H9 (cell line): ENCODE measurements around the gene NHP2. TPM values are rescaled to one million over a fixed set of nuclear protein-coding genes. Genes with fewer than 3 reads are reported as not detected.
A peak's percentile ranks its signal among the peaks of the same experiment; 100 is the strongest.

Experiments
- DNase-seq: peaks from one replicate; pipeline ENCODE4 v3.0.0-alpha.2; 2017
- H2AFZ ChIP-seq: one replicate; pipeline ENCODE4 v1.6.1; 2013; ENCODE audit warnings: mild to moderate bottlenecking, low read length, control low read depth, moderate library complexity
- H2AK5ac ChIP-seq: 2 replicates; pipeline ENCODE4 v1.6.1; 2013; ENCODE audit warnings: low read length, control low read depth, mixed read lengths; ENCODE audit not compliant: insufficient read length
- H2BK120ac ChIP-seq: one replicate; pipeline ENCODE4 v1.6.1; 2013; ENCODE audit warnings: low read depth, mild to moderate bottlenecking, low read length, control low read depth, inconsistent platforms; ENCODE audit not compliant: poor library complexity, severe bottlenecking
- H2BK12ac ChIP-seq: 2 replicates; pipeline ENCODE4 v1.6.1; 2013; ENCODE audit warnings: low read length, control low read depth, mixed read lengths, low read depth; ENCODE audit not compliant: insufficient read length
- H2BK15ac ChIP-seq: 2 replicates; pipeline ENCODE4 v1.6.1; 2013; ENCODE audit warnings: low read depth, low read length, control low read depth
- H2BK20ac ChIP-seq: one replicate; pipeline ENCODE4 v1.6.1; 2013; ENCODE audit warnings: low read depth, mild to moderate bottlenecking, low read length, control low read depth, inconsistent platforms; ENCODE audit not compliant: poor library complexity, severe bottlenecking
- H2BK5ac ChIP-seq: 2 replicates; pipeline ENCODE4 v1.6.1; 2013; ENCODE audit warnings: low read length, control low read depth, mixed read lengths; ENCODE audit not compliant: insufficient read length
- H3K14ac ChIP-seq: 2 replicates; pipeline ENCODE4 v1.6.1; 2013; ENCODE audit warnings: low read length, control low read depth; ENCODE audit not compliant: insufficient read depth
- H3K18ac ChIP-seq: 2 replicates; pipeline ENCODE4 v1.6.1; 2013; ENCODE audit warnings: low read depth, mild to moderate bottlenecking, mixed read lengths, low read length, control low read depth; ENCODE audit not compliant: insufficient read length
- H3K23ac ChIP-seq: 2 replicates; pipeline ENCODE4 v1.6.1; 2013; ENCODE audit warnings: low read length, control low read depth, mixed read lengths, low read depth; ENCODE audit not compliant: insufficient read length
- H3K23me2 ChIP-seq: 2 replicates; pipeline ENCODE4 v1.6.1; 2013; ENCODE audit warnings: low read depth, mild to moderate bottlenecking, mixed read lengths, low read length, control low read depth; ENCODE audit not compliant: insufficient read length, poor library complexity, severe bottlenecking
- H3K27ac ChIP-seq: 2 replicates; pipeline ENCODE4 v1.5.1; 2013; ENCODE audit warnings: low read length, control low read depth, mixed read lengths, low read depth; ENCODE audit not compliant: insufficient read length
- H3K27me3 ChIP-seq: 2 replicates; pipeline ENCODE4 v1.6.1; 2013; ENCODE audit warnings: low read length, control low read depth, inconsistent platforms; ENCODE audit not compliant: insufficient read depth
- H3K4ac ChIP-seq: 2 replicates; pipeline ENCODE4 v1.6.1; 2013; ENCODE audit warnings: low read depth, mild to moderate bottlenecking, control low read depth, inconsistent platforms, low read length, moderate library complexity
- H3K4me1 ChIP-seq: 2 replicates; pipeline ENCODE4 v1.6.1; 2013; ENCODE audit warnings: low read length, control low read depth, inconsistent platforms; ENCODE audit not compliant: insufficient read depth
- H3K4me2 ChIP-seq: 2 replicates; pipeline ENCODE4 v1.6.1; 2013; ENCODE audit warnings: low read length, control low read depth, mixed read lengths; ENCODE audit not compliant: insufficient read length, insufficient read depth
- H3K56ac ChIP-seq: 2 replicates; pipeline ENCODE4 v1.6.1; 2013; ENCODE audit warnings: low read depth, mild to moderate bottlenecking, mixed read lengths, low read length, control low read depth; ENCODE audit not compliant: insufficient read length
- H3K79me1 ChIP-seq: 2 replicates; pipeline ENCODE4 v1.6.1; 2013; ENCODE audit warnings: low read depth, mild to moderate bottlenecking, moderate library complexity, low read length, control low read depth, inconsistent platforms; ENCODE audit not compliant: insufficient read depth, poor library complexity, severe bottlenecking
- H3K79me2 ChIP-seq: 2 replicates; pipeline ENCODE4 v1.6.1; 2013; ENCODE audit warnings: low read length, control low read depth, inconsistent platforms; ENCODE audit not compliant: insufficient read depth
- H3K9ac ChIP-seq: 2 replicates; pipeline ENCODE4 v1.6.1; 2013; ENCODE audit warnings: low read length, control low read depth, mixed read lengths; ENCODE audit not compliant: insufficient read length; ENCODE audit errors: extremely low read depth
- H3K9me3 ChIP-seq: one replicate; pipeline ENCODE4 v1.6.1; 2013; ENCODE audit warnings: low read depth, low read length, inconsistent platforms; ENCODE audit not compliant: control insufficient read depth
- H3T11ph ChIP-seq: one replicate; pipeline ENCODE4 v1.6.1; 2013; ENCODE audit warnings: mild to moderate bottlenecking, low read length, control low read depth, inconsistent platforms
- H4K20me1 ChIP-seq: one replicate; pipeline ENCODE4 v1.6.1; 2013; ENCODE audit not compliant: control insufficient read depth, insufficient read length, insufficient read depth
- H4K5ac ChIP-seq: 2 replicates; pipeline ENCODE4 v1.6.1; 2013; ENCODE audit warnings: low read depth, mild to moderate bottlenecking, mixed read lengths, low read length, control low read depth; ENCODE audit not compliant: insufficient read length
- H4K8ac ChIP-seq: replicated peaks from 2 replicates; pipeline ENCODE4 v1.6.1; 2013; ENCODE audit warnings: low read length, control low read depth, mixed read lengths, low read depth; ENCODE audit not compliant: insufficient read length
- H4K91ac ChIP-seq: 2 replicates; pipeline ENCODE4 v1.6.1; 2013; ENCODE audit warnings: low read depth, mild to moderate bottlenecking, moderate library complexity, mixed read lengths, low read length, control low read depth; ENCODE audit not compliant: insufficient read length
- H3K27ac Mint-ChIP-seq, 3 experiments: 2 replicates in 2 of 3; 3 replicates in 1 of 3; pipeline ENCODE4 v1.8.0; 2020 to 2021; ENCODE audit warnings: mixed read lengths in 3 of 3, mild to moderate bottlenecking in 1 of 3, moderate library complexity in 1 of 3
- H3K27me3 Mint-ChIP-seq: 2 replicates; pipeline ENCODE4 v1.8.0; 2021; ENCODE audit warnings: low read depth, mild to moderate bottlenecking, moderate library complexity, mixed read lengths
- H3K36me3 Mint-ChIP-seq, 3 experiments: 2 replicates in 2 of 3; 3 replicates in 1 of 3; pipeline ENCODE4 v1.8.0; 2020 to 2021; ENCODE audit warnings: low read depth in 3 of 3, mixed read lengths in 3 of 3; ENCODE audit not compliant: insufficient read depth in 1 of 3
- H3K4me1 Mint-ChIP-seq, 2 experiments: 2 replicates each; pipeline ENCODE4 v1.8.0; 2020; ENCODE audit warnings: mixed read lengths in 2 of 2
- H3K4me3 Mint-ChIP-seq, 2 experiments: 2 replicates in 1 of 2; 3 replicates in 1 of 2; pipeline ENCODE4 v1.8.0; 2020 to 2021; ENCODE audit warnings: mild to moderate bottlenecking in 2 of 2, mixed read lengths in 2 of 2, moderate library complexity in 1 of 2
- H3K9me3 Mint-ChIP-seq, 2 experiments: 2 replicates in 1 of 2; 3 replicates in 1 of 2; pipeline ENCODE4 v1.8.0; 2020; ENCODE audit warnings: mild to moderate bottlenecking in 2 of 2, mixed read lengths in 2 of 2, moderate library complexity in 1 of 2
- CTCF ChIP-seq: fragments of 200-600 bp; sonication (generic); conservative IDR thresholded peaks from 3 replicates; pipeline ENCODE4 v1.8.0; 2021; ENCODE audit warnings: antibody characterized with exemption, mild to moderate bottlenecking
- whole genome bisulfite sequencing: extraction: QIAGEN DNeasy Blood & Tissue Kit; methylation state at CpG from one replicate; pipeline ENCODE4 v1.1.7; 2013; ENCODE audit warnings: missing lambda C conversion rate, low lambda C conversion rate, mixed read lengths; ENCODE audit not compliant: insufficient read length; ENCODE audit errors: extremely low coverage; 5-methylcytosine and 5-hydroxymethylcytosine counted together
- total RNA-seq: library from RNA; stranded (reverse); gene quantifications from 2 replicates; pipeline ENCODE4 v1.2.1, GENCODE V29; 2021

Gene NHP2
- total RNA-seq, 1 experiment from 2014 or later, result 232 TPM

GRCh38 chr5:178114325-178115135 is 39.2 kb downstream of the NHP2 start:
- Histone ChIP-seq H3K79me1 (no peaks in the 10 kb centered on the region), H3K27me3 (no peaks in the 10 kb centered on the region), H3K4me1 (peaks cover 8% of the 10 kb centered on the region; the same call in 1 of the 2 replicates), H2BK5ac (no peak overlapping the region), H3K23ac (no peak overlapping the region), H3K23me2 (peaks cover 14% of the 10 kb centered on the region), H4K91ac (no peak overlapping the region), H3K9me3 (no peaks in the 10 kb centered on the region), H3K4me2 (peak overlapping the region; percentile 84), H2AFZ (no peak overlapping the region), H4K5ac (no peak overlapping the region), H3K27ac (no peak overlapping the region), H3K79me2 (peaks cover 32% of the 10 kb centered on the region; the same call in 1 of the 2 replicates), H3K4ac (no peak overlapping the region), H2BK20ac (no peak overlapping the region), H3K9ac (peak overlapping the region; percentile 48), H2AK5ac (no peak overlapping the region), H2BK12ac (no peak overlapping the region), H4K8ac (no peak overlapping the region), H3K56ac (no peak overlapping the region), H3K18ac (peak overlapping the region; percentile 36), H4K20me1 (no peaks in the 10 kb centered on the region), H3T11ph (no peak overlapping the region), H3K14ac (peak overlapping the region; percentile 14; the same call in 1 of the 2 replicates), H2BK15ac (no peak overlapping the region), H2BK120ac (no peak overlapping the region)
- H3K36me3 Mint-ChIP-seq, result peaks cover 4 to 15% (median 5%) of the 10 kb centered on the region in 3 experiments
- H3K4me1 Mint-ChIP-seq, result peaks cover 21 to 32% of the 10 kb centered on the region in 2 experiments
- DNase-seq, result no peak
- peaks cover 5 to 7% of the 10 kb centered on the region in 2 experiments; a peak in 4 of 5 replicates for H3K9me3 Mint-ChIP-seq
- peak overlapping the region; percentile 98 to 100 for H3K4me3 Mint-ChIP-seq
- peaks cover 9% of the 10 kb centered on the region for H3K27me3 Mint-ChIP-seq
- no peak for TF ChIP-seq CTCF
- H3K27ac Mint-ChIP-seq, result peak overlapping the region; percentile 95 to 97 (median 97)
- WGBS, result no CpG with 5 or more reads among the region's 28 CpGs
